Stomach (tissue), 4 donors: ENCODE measurements around the gene CLTA.

Source experiments
- CTCF ChIP-seq, 7 experiments: fragments of 450-650 bp in 4 of 7; fragments of 200-600 bp in 3 of 7; sonication (generic) in 3 of 7; IDR thresholded peaks; one replicate each; pipeline ENCODE4 v1.5.1; 2016 to 2019; ENCODE audit warnings: antibody characterized with exemption in 7 of 7, control low read depth in 2 of 7, mild to moderate bottlenecking in 1 of 7
- EP300 ChIP-seq: sonication (generic); formaldehyde crosslinking; IDR thresholded peaks from one replicate; pipeline ENCODE4 v1.6.1; 2017; ENCODE audit warnings: antibody characterized with exemption
- POLR2A ChIP-seq, 4 donors: fragments of 450-650 bp; IDR thresholded peaks; one replicate each; pipeline ENCODE4 v1.6.1; 2016; ENCODE audit warnings: antibody characterized with exemption in 4 of 4, control low read depth in 2 of 4, mild to moderate bottlenecking in 1 of 4, moderate library complexity in 1 of 4
- POLR2AphosphoS5 ChIP-seq, 3 donors: sonication (generic); formaldehyde crosslinking; IDR thresholded peaks; one replicate each; pipeline ENCODE4 v1.6.1; 2016; ENCODE audit warnings: antibody characterized with exemption in 3 of 3

- TF ChIP-seq EP300 = no peak
- no peak for TF ChIP-seq CTCF (IDR thresholded peaks at IDR 0.05)
- TF ChIP-seq POLR2A (IDR thresholded peaks at IDR 0.05) = no peak
- no peak for TF ChIP-seq POLR2AphosphoS5 (IDR thresholded peaks at IDR 0.05)
Measured at GRCh38 chr9:36214571-36214970, 23.9 kb downstream of the CLTA start.
